ENCODE results near the gene LRP4.

Gene LRP4

GRCh38 chr11:46876471-46876870, 41.9 kb downstream of the LRP4 start:
- TF ChIP-seq GABPA (IDR thresholded peaks at IDR 0.05; ENCODE audit: low read depth): no peak
- no peak for TF ChIP-seq REST (IDR thresholded peaks at IDR 0.05; ENCODE audit: insufficient replicate concordance, low read depth)
- TF ChIP-seq CTCF (IDR thresholded peaks at IDR 0.05; ENCODE audit: insufficient read depth, low read length): no peak
- TF ChIP-seq POLR2AphosphoS5 (IDR thresholded peaks at IDR 0.05; ENCODE audit: low read depth): no peak
- no peak for TF ChIP-seq SPI1 (IDR thresholded peaks at IDR 0.05; ENCODE audit: borderline replicate concordance, low read depth)
- H3K27me3 ChIP-seq (ENCODE audit: insufficient read depth, poor library complexity, severe bottlenecking): no peaks in the 10 kb centered on the region
- H3K27ac ChIP-seq (replicated peaks): no peak overlapping the region
- H3K4me3 ChIP-seq (replicated peaks; ENCODE audit: insufficient read depth, low read length): no peak overlapping the region
- DNase-seq (ENCODE audit: low read depth in 1 of 2, low spot score in 1 of 2): no peak

GRCh38 chr11:46874586-46874985, 43.8 kb downstream of the LRP4 start:
- no peak for TF ChIP-seq REST (IDR thresholded peaks at IDR 0.05; ENCODE audit: insufficient replicate concordance, low read depth)
- TF ChIP-seq SPI1 (IDR thresholded peaks at IDR 0.05; ENCODE audit: borderline replicate concordance, low read depth): no peak
- no peak for TF ChIP-seq GABPA (IDR thresholded peaks at IDR 0.05; ENCODE audit: low read depth)
- TF ChIP-seq CTCF (IDR thresholded peaks at IDR 0.05; ENCODE audit: insufficient read depth, low read length): no peak
- DNase-seq (ENCODE audit: low read depth in 1 of 2, low spot score in 1 of 2): no peak
- Histone ChIP-seq H3K27ac (replicated peaks) (no peak overlapping the region), H3K4me3 (replicated peaks; ENCODE audit: insufficient read depth, low read length) (no peak overlapping the region), H3K27me3 (ENCODE audit: insufficient read depth, poor library complexity, severe bottlenecking) (no peaks in the 10 kb centered on the region)

GRCh38 chr11:46868912-46869311, 49.4 kb downstream of the LRP4 start:
- no peak overlapping the region for H3K27ac ChIP-seq (replicated peaks)
- DNase-seq (ENCODE audit: low read depth in 1 of 2, low spot score in 1 of 2): no peak
- TF ChIP-seq POLR2AphosphoS5 (IDR thresholded peaks at IDR 0.05; ENCODE audit: low read depth): no peak
- H3K27me3 ChIP-seq (ENCODE audit: insufficient read depth, poor library complexity, severe bottlenecking): no peaks in the 10 kb centered on the region
- no peak overlapping the region for H3K4me3 ChIP-seq (replicated peaks; ENCODE audit: insufficient read depth, low read length)

- no peak overlapping the region for H3K27ac ChIP-seq (replicated peaks)
- DNase-seq (ENCODE audit: low read depth in 1 of 2, low spot score in 1 of 2): no peak
Observed at GRCh38 chr11:46865340-46865739, 53.0 kb downstream of the LRP4 start.

More at GRCh38 chr11:46865340-46865739, 53.0 kb downstream of the LRP4 start:
- TF ChIP-seq SPI1 (IDR thresholded peaks at IDR 0.05; ENCODE audit: borderline replicate concordance, low read depth): no peak
- TF ChIP-seq REST (IDR thresholded peaks at IDR 0.05; ENCODE audit: insufficient replicate concordance, low read depth): no peak
- no peak for TF ChIP-seq CTCF (IDR thresholded peaks at IDR 0.05; ENCODE audit: insufficient read depth, low read length)
- TF ChIP-seq GABPA (IDR thresholded peaks at IDR 0.05; ENCODE audit: low read depth): no peak
- no peak for TF ChIP-seq POLR2AphosphoS5 (IDR thresholded peaks at IDR 0.05; ENCODE audit: low read depth)
- Histone ChIP-seq H3K27me3 (ENCODE audit: insufficient read depth, poor library complexity, severe bottlenecking) (no peaks in the 10 kb centered on the region), H3K4me3 (replicated peaks; ENCODE audit: insufficient read depth, low read length) (no peak overlapping the region)
